MM.1S (cell line): Measurements from ENCODE around the gene EIF5.

ENCODE experiments used
- CTCF ChIP-seq: fragments of 300-600 bp; sonication (generic); IDR thresholded peaks from 2 replicates; pipeline ENCODE4 v1.5.1; 2016; ENCODE audit warnings: antibody characterized with exemption, low read length, mixed read lengths
- EZH2 ChIP-seq: fragments of 300-600 bp; sonication (generic); optimal IDR thresholded peaks from 2 replicates; pipeline ENCODE3; 2017; ENCODE audit warnings: low read depth, mild to moderate bottlenecking, antibody characterized with exemption, low read length, mixed read lengths
- EZH2phosphoT487 ChIP-seq: fragments of 300-600 bp; sonication (generic); IDR thresholded peaks from 2 replicates; pipeline ENCODE4 v1.6.1; 2018; ENCODE audit warnings: antibody characterized with exemption, low read length

- TF ChIP-seq EZH2 (no peak), CTCF (no peak), EZH2phosphoT487 (no peak)
Measured at GRCh38 chr14:103382376-103382775, 48.3 kb downstream of the EIF5 start.
